K562 (cell line): ENCODE results near the gene ROR2. TPM values are rescaled to one million over a fixed set of nuclear protein-coding genes. Genes with fewer than 3 reads are reported as not detected.

Experiments
- ATAC-seq: fragments of 200-7000 bp; cut with Tn5 transposase; 3 replicates; pipeline ENCODE4 v1.9.1; 2020; ENCODE audit warnings: moderate library complexity
- BruUV-seq: library from RNA; stranded (reverse); fragments of 400-500 nt; replicated peaks from 2 replicates; lab custom pipeline; 2021; lab: Mats Ljungman, UMichigan
- CTCF ChIA-PET: fragments of 300-600 bp; formaldehyde crosslinking; extraction: SDS; loops from one replicate; lab custom pipeline; 2021; ENCODE audit warnings: low intra/inter-chr PET ratio; lab: Yijun Ruan, JAX
- POLR2A ChIA-PET: fragments of 300-600, 350-650 bp; sonication (Branson Sonifier 250); formaldehyde crosslinking; extraction: SDS; loops from one replicate; lab custom pipeline; 2021; ENCODE audit warnings: antibody characterized with exemption, inconsistent platforms; lab: Yijun Ruan, JAX
- DNase-seq, 4 experiments: peaks; one replicate each; pipeline versions ENCODE4 v3.0.0 to v3.0.0-alpha.2; 2011 to 2018; ENCODE audit warnings: low spot score in 3 of 4, mixed read lengths in 3 of 4; ENCODE audit errors: extremely low read depth in 1 of 4
- FAIRE-seq: peaks from 2 replicates; lab custom pipeline; 2011; peaks lifted over from hg19 to GRCh38; lab: Jason Lieb, UNC
- H2AFZ ChIP-seq: 2 replicates; pipeline ENCODE4 v1.6.0; 2011; ENCODE audit warnings: low read depth, low read length, control low read depth, inconsistent platforms
- H3K27ac ChIP-seq: fragments of 200-600 bp; 3 replicates; pipeline ENCODE4 v1.8.0; 2011; ENCODE audit warnings: low read depth, mild to moderate bottlenecking, control low read depth, inconsistent platforms, low read length, moderate library complexity, mixed read lengths; ENCODE audit errors: extremely low read depth
- H3K27me3 ChIP-seq, 2 experiments: fragments of 300-600 bp in 1 of 2; 2 replicates in 1 of 2; 3 replicates in 1 of 2; pipeline versions ENCODE4 v1.6.0 to v1.8.0; 2011; ENCODE audit warnings: inconsistent platforms in 2 of 2, low read length in 2 of 2, mild to moderate bottlenecking in 1 of 2, mixed read lengths in 1 of 2, moderate library complexity in 1 of 2; ENCODE audit not compliant: control insufficient read depth in 2 of 2, insufficient read depth in 2 of 2
- H3K36me3 ChIP-seq: fragments of 300-600 bp; 3 replicates; pipeline ENCODE4 v1.8.0; 2011; ENCODE audit warnings: mild to moderate bottlenecking, low read length, inconsistent platforms; ENCODE audit not compliant: control insufficient read depth, insufficient read depth
- H3K4me1 ChIP-seq, 2 experiments: fragments of 200-600 bp in 1 of 2; replicated peaks in 1 of 2; 2 replicates in 1 of 2; 3 replicates in 1 of 2; pipeline versions ENCODE4 v1.5.1 to v1.8.0; 2011; ENCODE audit warnings: inconsistent platforms in 2 of 2, low read length in 2 of 2, mild to moderate bottlenecking in 1 of 2, mixed read lengths in 1 of 2, moderate library complexity in 1 of 2; ENCODE audit not compliant: control insufficient read depth in 2 of 2, insufficient read depth in 2 of 2
- H3K4me2 ChIP-seq: 2 replicates; pipeline ENCODE4 v1.6.1; 2011; ENCODE audit warnings: low read length, control low read depth, inconsistent platforms, mixed read lengths; ENCODE audit not compliant: insufficient read depth
- H3K4me3 ChIP-seq: fragments of 200-600 bp; sonication (generic), shearing (Covaris generic); 2 replicates; pipeline ENCODE4 v1.5.1; 2016; ENCODE audit warnings: control low read depth, inconsistent platforms
- H3K79me2 ChIP-seq: fragments of 200-600 bp; 3 replicates; pipeline ENCODE4 v1.8.0; 2011; ENCODE audit warnings: low read length, inconsistent platforms; ENCODE audit not compliant: control insufficient read depth, insufficient read depth
- H3K9ac ChIP-seq, 2 experiments: 2 replicates each; pipeline versions ENCODE4 v1.6.0 to v1.6.1; 2011; ENCODE audit warnings: low read depth in 2 of 2, low read length in 2 of 2, control low read depth in 1 of 2, inconsistent platforms in 1 of 2, mild to moderate bottlenecking in 1 of 2, mixed read lengths in 1 of 2; ENCODE audit not compliant: insufficient read depth in 1 of 2
- H3K9me1 ChIP-seq: one replicate; pipeline ENCODE4 v1.6.0; 2011; ENCODE audit warnings: inconsistent platforms, mild to moderate bottlenecking, low read length, moderate library complexity; ENCODE audit not compliant: control insufficient read depth, insufficient read depth
- H3K9me3 ChIP-seq: replicated peaks from 2 replicates; pipeline ENCODE4 v1.5.1; 2011; ENCODE audit warnings: low read depth, low read length, inconsistent platforms; ENCODE audit not compliant: control insufficient read depth, insufficient read depth
- H4K20me1 ChIP-seq: replicated peaks from 2 replicates; pipeline ENCODE4 v1.6.1; 2011; ENCODE audit warnings: low read length, inconsistent platforms, mixed read lengths; ENCODE audit not compliant: control insufficient read depth, insufficient read depth
- BMI1 ChIP-seq: fragments of 150-350 bp; IDR thresholded peaks from 2 replicates; pipeline ENCODE4 v1.6.1; 2014; ENCODE audit warnings: low read length
- DDX20 ChIP-seq: fragments of 450-650 bp; IDR thresholded peaks from 2 replicates; pipeline ENCODE4 v1.6.1; 2016; ENCODE audit warnings: missing genetic modification characterization, low read depth, mild to moderate bottlenecking, missing compliant biosample characterization, moderate library complexity
- FOXJ2 ChIP-seq: fragments of 200-800 bp; sonication (Bioruptor generic); IDR thresholded peaks from 2 replicates; pipeline ENCODE4 v1.6.1; 2016; ENCODE audit warnings: missing genetic modification characterization, missing compliant biosample characterization
- HNRNPLL ChIP-seq: fragments of 200-400 bp; formaldehyde crosslinking; IDR thresholded peaks from 2 replicates; pipeline ENCODE4 v1.6.1; 2017; ENCODE audit warnings: low read length, low read depth, mild to moderate bottlenecking; ENCODE audit not compliant: poor library complexity, severe bottlenecking
- KDM5B ChIP-seq: fragments of 200-600 bp; sonication (generic); IDR thresholded peaks from 2 replicates; pipeline ENCODE4 v1.6.1; 2012; ENCODE audit warnings: low read depth, mild to moderate bottlenecking, moderate library complexity, low read length, control low read depth, inconsistent platforms; ENCODE audit not compliant: insufficient replicate concordance
- MCM5 ChIP-seq: fragments of 450-650 bp; IDR thresholded peaks from 2 replicates; pipeline ENCODE4 v1.6.1; 2016; ENCODE audit warnings: low read depth
- NCOR1 ChIP-seq: fragments of 450-650 bp; IDR thresholded peaks from 2 replicates; pipeline ENCODE4 v1.6.1; 2016; ENCODE audit warnings: mild to moderate bottlenecking, moderate library complexity
- NUFIP1 ChIP-seq: fragments of 450-650 bp; IDR thresholded peaks from 2 replicates; pipeline ENCODE4 v1.6.1; 2018; ENCODE audit not compliant: partially characterized antibody
- SAP30 ChIP-seq: fragments of 200-600 bp; sonication (generic); IDR thresholded peaks from 2 replicates; pipeline ENCODE4 v1.6.1; 2012; ENCODE audit warnings: borderline replicate concordance, low read depth, mild to moderate bottlenecking, moderate library complexity, low read length, control low read depth, inconsistent platforms; ENCODE audit not compliant: insufficient read depth, poor library complexity, severe bottlenecking
- TAL1 ChIP-seq: fragments of 450-650 bp; IDR thresholded peaks from 2 replicates; pipeline ENCODE4 v1.6.1; 2016; ENCODE audit warnings: mild to moderate bottlenecking
- TEAD2 ChIP-seq: fragments of 450-650 bp; IDR thresholded peaks from 2 replicates; pipeline ENCODE4 v1.6.1; 2016; ENCODE audit warnings: missing genetic modification characterization, control low read depth, missing compliant biosample characterization
- ZNF146 ChIP-seq: IDR thresholded peaks from one replicate; pipeline ENCODE4 v1.6.1; 2018; ENCODE audit warnings: missing compliant biosample characterization; ENCODE audit not compliant: unreplicated experiment
- ZNF408 ChIP-seq: fragments of 250-450 bp; sonication (Bioruptor Pico); IDR thresholded peaks from 2 replicates; pipeline ENCODE4 v1.4.0; 2020; ENCODE audit warnings: low read depth, mild to moderate bottlenecking, moderate library complexity
- ZZZ3 ChIP-seq: fragments of 450-650 bp; IDR thresholded peaks from 2 replicates; pipeline ENCODE4 v1.6.1; 2016; ENCODE audit warnings: antibody characterized with exemption, mild to moderate bottlenecking, moderate library complexity
- WGBS: fragments of 100-300 bp; shearing (Covaris generic); methylation state at CpG from one replicate; pipeline ENCODE4 v1.1.6; 2016; ENCODE audit warnings: low coverage, mixed read lengths; ENCODE audit not compliant: insufficient coverage; ENCODE audit errors: missing lambda C conversion rate; 5-methylcytosine and 5-hydroxymethylcytosine counted together
- in situ Hi-C: fragments of 300-500 bp; cut with MboI; formaldehyde crosslinking; loops from 4 replicates; pipeline ENCODE4 v1.15.0; 2018; ENCODE audit warnings: inconsistent platforms, mixed read lengths
- intact Hi-C: fragments of 100-400 bp; cut with micrococcal nuclease; formaldehyde crosslinking; loops from 2 replicates; pipeline ENCODE4 v1.14.2; 2022
- polyA plus RNA-seq, 8 experiments: library from polyadenylated mRNA; depleted of rRNA in 4 of 8; stranded (reverse) in 5 of 8; unstranded in 3 of 8; fragments of >200 nt; fragmentation: Nextera tagmentation in 2 of 8; fragmentation: Illumina TruSeq in 1 of 8; extraction: Ambion mirVana in 2 of 8; extraction: Trizol in 1 of 8; gene quantifications; 2 replicates each; pipeline versions ENCODE4 v1.2.1 to v1.2.3, GENCODE V29; 2011 to 2014; ENCODE audit warnings: inconsistent platforms in 1 of 8, missing spikeins in 1 of 8
- total RNA-seq, 7 experiments: library from RNA; depleted of rRNA in 6 of 7; stranded (reverse); fragments of >200 nt in 6 of 7; fragmentation: Illumina TruSeq in 2 of 7; extraction: Trizol in 2 of 7; gene quantifications; 2 replicates each; pipeline versions ENCODE4 v1.2.1 to v1.2.3, GENCODE V29; 2011 to 2021; ENCODE audit warnings: low replicate concordance in 1 of 7

Gene ROR2
- total and polyA plus RNA-seq, 9 of the 15 experiments (the other 6 are each of a cell fraction or from before 2014, with no cell fraction given) = 5.6 to 33.8 (median 15.3) TPM

DNA sequence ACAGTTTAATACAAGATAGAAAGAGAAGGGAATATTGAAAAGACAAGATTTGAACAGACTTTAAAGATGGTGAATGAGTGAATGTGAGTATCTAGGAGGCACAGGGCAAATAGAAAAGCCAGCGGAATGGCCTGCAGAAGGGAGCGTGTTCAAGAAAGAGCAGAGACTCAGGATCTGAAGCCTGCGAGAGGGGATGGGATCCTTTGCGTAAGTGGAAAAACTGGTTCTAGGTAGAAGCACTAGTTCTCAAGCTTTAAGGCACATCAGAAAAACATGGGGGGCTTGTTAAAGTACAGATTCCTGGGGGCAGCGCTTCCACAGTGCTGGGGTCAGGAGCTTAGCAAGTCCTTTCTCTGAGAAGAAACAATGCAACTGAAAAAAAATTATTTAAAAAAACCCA lies 431.6 kb downstream of the ROR2 start:
- no peak overlapping the region for H3K4me2 ChIP-seq
- no peaks in the 10 kb centered on the region for H3K4me1 ChIP-seq
- 12% methylated on average over 5 of the region's 5 CpGs for WGBS
- ChIA-PET POLR2A (no interaction called here), CTCF (no interaction called here)
- no peak overlapping the region for H3K27ac ChIP-seq
- peaks cover 0 to 5% of the 10 kb centered on the region in 2 experiments; a peak in 1 of 5 replicates for H3K27me3 ChIP-seq
- in situ Hi-C loops = no loop called here
- H3K9ac ChIP-seq = no peak overlapping the region
- no peak for DNase-seq
- no peak for FAIRE-seq
- H4K20me1 ChIP-seq = no peaks in the 10 kb centered on the region
- no peak for ATAC-seq
- H3K9me3 ChIP-seq = no peaks in the 10 kb centered on the region; the same call in 1 of the 2 replicates
- no peaks in the 10 kb centered on the region for H3K9me1 ChIP-seq
- H3K36me3 ChIP-seq = no peaks in the 10 kb centered on the region
- no peak overlapping the region for H3K4me3 ChIP-seq
- intact Hi-C loops = no loop called here
- TF ChIP-seq TAL1 (no peak), MCM5 (no peak), BMI1 (no peak), TEAD2 (tag) (no peak), ZNF408 (CRISPR knock-in tag) (no peak), FOXJ2 (no peak), NUFIP1 (no peak), HNRNPLL (no peak), SAP30 (no peak), DDX20 (tag) (no peak), NCOR1 (no peak), ZZZ3 (no peak), ZNF146 (CRISPR knock-in tag) (no peak), KDM5B (no peak)
- no TSS peak for BruUV-seq
- H3K79me2 ChIP-seq = no peaks in the 10 kb centered on the region
- H2AFZ ChIP-seq = no peak overlapping the region
